B cell (primary cell): ENCODE measurements around the gene KCNJ4. TPM values are rescaled to one million over a fixed set of nuclear protein-coding genes. Genes with fewer than 3 reads are reported as not detected.

Experiments
- ATAC-seq: fragments of 200-7000 bp; cut with Tn5 transposase; one replicate; pipeline ENCODE4 v1.10.0; 2021; ENCODE audit warnings: low read depth, mild to moderate bottlenecking, moderate number of reproducible peaks, moderate library complexity
- CTCF ChIA-PET: fragments of 350-600 bp; sonication (Branson Sonifier 250); formaldehyde crosslinking; loops from one replicate; lab custom pipeline; 2021; ENCODE audit warnings: antibody characterized with exemption, inconsistent platforms; lab: Charles Lee
- POLR2A ChIA-PET: fragments of 350-600 bp; sonication (Branson Sonifier 250); formaldehyde crosslinking; loops from one replicate; lab custom pipeline; 2021; ENCODE audit warnings: antibody characterized with exemption; lab: Charles Lee
- DNase-seq: peaks from one replicate; pipeline ENCODE4 v3.0.0; 2013
- H2AFZ ChIP-seq: 2 replicates; pipeline ENCODE4 v1.6.1; 2012; ENCODE audit warnings: mild to moderate bottlenecking, low read depth, low read length; ENCODE audit not compliant: insufficient read depth, poor library complexity, severe bottlenecking
- H3K27ac ChIP-seq, 2 donors: 1 replicate in 1 of 2; 2 replicates in 1 of 2; pipeline ENCODE4 v1.5.1; 2012 to 2013; ENCODE audit warnings: low read length in 2 of 2, mild to moderate bottlenecking in 2 of 2, moderate library complexity in 1 of 2
- H3K27me3 ChIP-seq, 4 experiments: fragments of 200-600 bp in 1 of 4; sonication (generic) in 1 of 4; replicated peaks in 1 of 4; 1 replicate in 2 of 4; 2 replicates in 2 of 4; pipeline versions ENCODE4 v1.6.1 to v1.7.0; 2013 to 2016; ENCODE audit warnings: low read length in 3 of 4, mild to moderate bottlenecking in 2 of 4, mixed read lengths in 1 of 4, moderate library complexity in 1 of 4; ENCODE audit not compliant: insufficient read depth in 4 of 4, control insufficient read depth in 3 of 4; ENCODE audit errors: control extremely low read depth in 1 of 4
- H3K36me3 ChIP-seq, 2 experiments: replicated peaks in 1 of 2; 1 replicate in 1 of 2; 2 replicates in 1 of 2; pipeline versions ENCODE4 v1.6.1 to v1.7.1; 2013; ENCODE audit warnings: low read length in 1 of 2; ENCODE audit not compliant: insufficient read depth in 2 of 2, control insufficient read depth in 1 of 2; ENCODE audit errors: control extremely low read depth in 1 of 2, extremely low read depth in 1 of 2
- H3K4me1 ChIP-seq, 2 donors: fragments of 200-600 bp in 1 of 2; sonication (generic) in 1 of 2; 1 replicate in 1 of 2; 2 replicates in 1 of 2; pipeline versions ENCODE4 v1.5.1 to v1.6.1; 2013 to 2017; ENCODE audit warnings: low read length in 2 of 2; ENCODE audit not compliant: control insufficient read depth in 2 of 2, insufficient read depth in 2 of 2
- H3K4me2 ChIP-seq: replicated peaks from 2 replicates; pipeline ENCODE3; 2012; ENCODE audit warnings: mild to moderate bottlenecking, low read depth, low read length; ENCODE audit not compliant: poor library complexity, severe bottlenecking
- H3K4me3 ChIP-seq, 5 experiments: fragments of 200-600 bp in 1 of 5; sonication (generic) in 1 of 5; 1 replicate in 3 of 5; 2 replicates in 2 of 5; pipeline versions ENCODE4 v1.5.1 to v1.7.0; 2011 to 2016; ENCODE audit warnings: low read length in 4 of 5, mild to moderate bottlenecking in 4 of 5, low read depth in 2 of 5, control low read depth in 1 of 5, moderate library complexity in 1 of 5; ENCODE audit not compliant: insufficient read depth in 1 of 5; ENCODE audit errors: control extremely low read depth in 1 of 5, extremely low read depth in 1 of 5
- H3K79me2 ChIP-seq: fragments of 200-600 bp; sonication (generic); one replicate; pipeline ENCODE4 v1.6.0; 2016; ENCODE audit warnings: low read length; ENCODE audit not compliant: control insufficient read depth, insufficient read depth
- H3K9ac ChIP-seq: fragments of 200-600 bp; sonication (generic); 2 replicates; pipeline ENCODE4 v1.6.1; 2017; ENCODE audit warnings: mild to moderate bottlenecking, low read length, moderate library complexity
- H3K9me3 ChIP-seq, 3 donors: one replicate each; pipeline versions ENCODE4 v1.6.1 to v1.7.1; 2013; ENCODE audit warnings: low read length in 2 of 3; ENCODE audit not compliant: control insufficient read depth in 2 of 3, insufficient read depth in 1 of 3; ENCODE audit errors: control extremely low read depth in 1 of 3
- H4K20me1 ChIP-seq: 2 replicates; pipeline ENCODE4 v1.6.0; 2012; ENCODE audit warnings: mild to moderate bottlenecking, low read length; ENCODE audit not compliant: insufficient read depth, control insufficient read depth, poor library complexity, severe bottlenecking
- H3K27ac Mint-ChIP-seq: one replicate; pipeline ENCODE4 v1.8.0; 2021; ENCODE audit warnings: mixed read lengths
- H3K27me3 Mint-ChIP-seq: one replicate; pipeline ENCODE4 v1.8.0; 2021; ENCODE audit warnings: mixed read lengths
- H3K4me1 Mint-ChIP-seq: one replicate; pipeline ENCODE4 v1.8.0; 2021; ENCODE audit warnings: mixed read lengths
- H3K4me3 Mint-ChIP-seq: one replicate; pipeline ENCODE4 v1.8.0; 2021; ENCODE audit warnings: mixed read lengths
- H3K9me3 Mint-ChIP-seq: one replicate; pipeline ENCODE4 v1.8.0; 2022; ENCODE audit warnings: mixed read lengths; ENCODE audit not compliant: insufficient read depth
- CTCF ChIP-seq: fragments of 200-600 bp; IDR thresholded peaks from one replicate; pipeline ENCODE4 v1.8.0; 2022; ENCODE audit warnings: antibody characterized with exemption, mild to moderate bottlenecking
- EZH2 ChIP-seq: IDR thresholded peaks from 2 replicates; pipeline ENCODE4 v1.6.1; 2012; ENCODE audit warnings: borderline replicate concordance, low read depth, mild to moderate bottlenecking, moderate library complexity, low read length; ENCODE audit not compliant: insufficient read depth, poor library complexity, severe bottlenecking
- WGBS: methylation state at CpG from one replicate; pipeline ENCODE4 v1.1.5; 2013; ENCODE audit warnings: missing lambda C conversion rate; ENCODE audit not compliant: insufficient coverage; 5-methylcytosine and 5-hydroxymethylcytosine counted together
- intact Hi-C: fragments of 100-400 bp; cut with micrococcal nuclease; formaldehyde crosslinking; loops from one replicate; pipeline ENCODE4 v1.10.0; 2022
- polyA plus RNA-seq: library from polyadenylated mRNA; depleted of rRNA; stranded (reverse); fragments of >200 nt; gene quantifications from 2 replicates; pipeline ENCODE4 v1.2.3, GENCODE V29; 2012
- total RNA-seq, 2 donors: library from RNA; stranded (reverse); fragments of 120-200 nt in 1 of 2; gene quantifications; 1 replicate in 1 of 2; 2 replicates in 1 of 2; pipeline versions ENCODE4 v1.2.3 to v1.2.4, GENCODE V29; 2013 to 2022

KCNJ4 gene
- total and polyA plus RNA-seq, 2 donors (not counting 1 experiment from before 2014, with no cell fraction given) = not detected

GRCh38 chr22:38443628-38444521 lies 11.1 kb downstream of the KCNJ4 start:
- TF ChIP-seq CTCF (no peak), EZH2 (no peak)
- Histone ChIP-seq H4K20me1 (no peaks in the 10 kb centered on the region), H2AFZ (no peak overlapping the region), H3K79me2 (no peaks in the 10 kb centered on the region), H3K27me3 (peaks cover 0 to 9% (median under 1%) of the 10 kb centered on the region in 4 experiments), H3K4me2 (no peak overlapping the region), H3K4me3 (no peak overlapping the region), H3K27ac (no peak overlapping the region), H3K36me3 (no peaks in the 10 kb centered on the region), H3K9ac (no peak overlapping the region), H3K9me3 (no peaks in the 10 kb centered on the region), H3K4me1 (no peaks in the 10 kb centered on the region)
- H3K27me3 Mint-ChIP-seq = peaks cover 27% of the 10 kb centered on the region
- POLR2A ChIA-PET = no interaction called here
- 83% methylated on average over 19 of the region's 21 CpGs for WGBS
- no peak for ATAC-seq
- H3K4me3 Mint-ChIP-seq = no peak overlapping the region
- no peaks in the 10 kb centered on the region for H3K9me3 Mint-ChIP-seq
- H3K4me1 Mint-ChIP-seq = no peaks in the 10 kb centered on the region
- intact Hi-C loops = no loop called here
- no peak overlapping the region for H3K27ac Mint-ChIP-seq
- CTCF ChIA-PET = no interaction called here
- no peak for DNase-seq
